NCI-H187 treated with DMSO at 0.1 percent for 48 hours (cell line): ENCODE results near the gene GRM1.

ENCODE experiments used
- DNase-seq: peaks from one replicate; lab custom pipeline; 2025; lab: John Stamatoyannopoulos, UW

The GRM1 gene

GRCh38 chr6:146281651-146282362 is 252.9 kb downstream of the GRM1 start:
- DNase-seq, result no peak

- DNase-seq, result no peak
Observed at GRCh38 chr6:146282837-146283236, 254.0 kb downstream of the GRM1 start.

- no peak for DNase-seq
Observed at GRCh38 chr6:146284311-146284710, 255.4 kb downstream of the GRM1 start.

GRCh38 chr6:146286961-146287360 is 258.1 kb downstream of the GRM1 start:
- no peak for DNase-seq

GRCh38 chr6:146287691-146288369 is 259.0 kb downstream of the GRM1 start:
- DNase-seq, result no peak

- no peak for DNase-seq
Observed at GRCh38 chr6:146289816-146290588, 261.1 kb downstream of the GRM1 start.

GRCh38 chr6:146290589-146290901 is 261.7 kb downstream of the GRM1 start:
- DNase-seq, result no peak

GRCh38 chr6:146292506-146292905 is 263.6 kb downstream of the GRM1 start:
- no peak for DNase-seq

- DNase-seq, result no peak
Observed at GRCh38 chr6:146295695-146296094, 266.8 kb downstream of the GRM1 start.

GRCh38 chr6:146297815-146298214 is 269.0 kb downstream of the GRM1 start:
- no peak for DNase-seq

- DNase-seq, result no peak
Observed at GRCh38 chr6:146300521-146300920, 271.7 kb downstream of the GRM1 start.

GRCh38 chr6:146301764-146302163 is 272.9 kb downstream of the GRM1 start:
- DNase-seq, result no peak

GRCh38 chr6:146302994-146303393 is 274.1 kb downstream of the GRM1 start:
- no peak for DNase-seq

- DNase-seq, result no peak
Observed at GRCh38 chr6:146304181-146304580, 275.3 kb downstream of the GRM1 start.

GRCh38 chr6:146305092-146305491 is 276.2 kb downstream of the GRM1 start:
- DNase-seq, result no peak

GRCh38 chr6:146305951-146306350 is 277.1 kb downstream of the GRM1 start:
- DNase-seq, result no peak

- no peak for DNase-seq
Observed at GRCh38 chr6:146310628-146311027, 281.8 kb downstream of the GRM1 start.

- no peak for DNase-seq
Observed at GRCh38 chr6:146311079-146311478, 282.2 kb downstream of the GRM1 start.

GRCh38 chr6:146312608-146313007 is 283.7 kb downstream of the GRM1 start:
- no peak for DNase-seq

GRCh38 chr6:146315381-146316174 is 286.7 kb downstream of the GRM1 start:
- no peak for DNase-seq

GRCh38 chr6:146316175-146316495 is 287.3 kb downstream of the GRM1 start:
- DNase-seq, result no peak

- no peak for DNase-seq
Observed at GRCh38 chr6:146331013-146331412, 302.2 kb downstream of the GRM1 start.

GRCh38 chr6:146335336-146335735 is 306.5 kb downstream of the GRM1 start:
- DNase-seq, result no peak
